Medulla oblongata (tissue), 1 donor: ENCODE data around the gene CDA.

Source experiments
- DNase-seq: peaks from one replicate; pipeline ENCODE4 v3.0.0-alpha.2; 2015; ENCODE audit errors: extremely low spot score

CDA gene

DNA sequence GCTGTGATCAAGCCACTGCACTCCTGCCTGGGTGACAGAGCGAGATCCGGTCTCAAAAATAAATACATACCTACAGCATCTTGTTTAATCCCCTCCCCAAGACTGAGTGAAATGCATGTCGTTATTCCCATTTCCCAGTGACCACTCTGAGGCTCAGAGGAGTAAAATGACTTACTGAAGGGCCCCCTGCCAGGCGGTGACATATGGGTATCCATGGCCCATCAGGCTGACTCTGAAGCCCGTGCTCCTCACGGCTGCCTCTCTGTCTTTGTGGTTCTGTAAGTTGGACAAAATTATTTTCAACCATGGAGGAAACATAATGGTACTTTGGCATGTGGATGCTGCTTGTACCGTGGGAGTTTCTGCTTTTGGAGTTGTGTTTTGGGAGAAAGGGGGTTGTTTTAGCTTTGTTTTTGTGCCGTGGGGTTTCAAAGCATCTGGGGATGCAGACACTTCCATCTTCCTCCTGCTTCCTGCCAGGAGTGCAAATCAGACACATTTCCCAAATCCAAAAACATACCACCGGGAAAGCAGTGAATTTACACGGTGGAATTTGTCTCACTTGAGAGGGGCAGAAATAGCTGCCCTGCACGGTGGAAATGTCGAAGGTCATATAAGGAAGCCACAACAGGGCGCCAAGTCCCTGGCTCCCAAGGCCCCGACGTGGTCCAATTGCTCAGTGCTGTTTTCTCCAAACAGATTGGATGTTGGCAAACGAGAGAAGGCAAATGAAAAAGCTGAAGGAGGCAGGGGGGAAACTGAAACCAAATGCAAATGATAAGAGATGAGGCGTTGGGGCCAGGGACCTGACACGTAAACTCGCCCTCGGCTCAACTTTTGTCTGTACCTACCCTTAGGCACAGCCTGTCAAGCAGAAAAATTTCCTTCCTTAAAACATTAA lies 27.3 kb downstream of the CDA start:
- DNase-seq = no peak

DNA sequence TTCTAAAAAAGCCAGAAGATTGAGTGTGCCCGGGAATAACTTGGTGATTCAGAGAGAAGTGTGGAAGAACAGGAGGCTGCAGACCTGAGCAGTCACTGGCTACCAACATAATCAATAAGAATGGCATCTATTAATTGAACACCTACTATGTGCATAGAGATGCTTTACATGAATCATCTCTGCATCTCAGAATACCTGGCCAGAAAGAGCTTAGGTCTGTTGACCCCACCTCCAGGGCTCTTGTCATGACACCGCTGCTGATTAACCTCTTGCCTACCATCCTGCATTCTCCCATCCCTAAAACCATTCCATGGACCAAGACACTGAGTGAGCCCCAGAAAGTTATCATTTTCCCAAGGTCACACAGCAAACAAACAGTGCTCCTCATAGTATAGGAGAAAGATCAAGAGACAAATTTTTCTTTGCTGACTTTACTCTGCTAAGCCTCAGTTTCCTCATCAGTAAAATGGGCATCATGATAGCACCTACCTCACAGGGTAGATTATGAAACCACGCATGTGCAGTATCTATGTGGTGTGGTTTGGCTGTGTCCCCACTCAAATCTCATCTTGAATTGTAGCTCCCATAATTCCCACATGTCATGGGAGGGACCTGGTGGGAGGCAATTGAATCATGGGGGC lies 28.1 kb downstream of the CDA start:
- DNase-seq = no peak

- no peak for DNase-seq
Observed at GRCh38 chr1:20618550-20618949, 29.7 kb downstream of the CDA start.

DNA sequence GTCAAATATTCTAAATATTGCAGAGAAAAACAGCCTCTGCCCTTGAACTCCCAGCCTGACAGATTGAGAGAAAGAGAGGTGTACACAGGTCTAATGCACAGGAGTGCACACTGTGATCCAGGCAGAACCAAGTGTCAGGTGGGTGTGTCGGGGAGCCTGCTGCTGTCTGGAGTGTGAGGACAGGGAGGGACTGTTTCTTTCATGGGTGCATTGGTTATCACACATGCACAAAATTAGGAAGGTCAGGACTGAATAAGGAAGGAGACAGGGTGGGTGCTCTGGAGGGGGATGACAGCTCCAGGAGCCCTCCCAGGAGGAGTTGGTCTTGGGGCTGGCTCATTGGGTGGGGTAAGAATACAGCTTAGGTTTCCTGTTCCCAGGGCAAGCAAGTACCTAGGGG lies 31.1 kb downstream of the CDA start:
- DNase-seq = no peak

GRCh38 chr1:20621012-20621411 lies 32.1 kb downstream of the CDA start:
- no peak for DNase-seq

DNA sequence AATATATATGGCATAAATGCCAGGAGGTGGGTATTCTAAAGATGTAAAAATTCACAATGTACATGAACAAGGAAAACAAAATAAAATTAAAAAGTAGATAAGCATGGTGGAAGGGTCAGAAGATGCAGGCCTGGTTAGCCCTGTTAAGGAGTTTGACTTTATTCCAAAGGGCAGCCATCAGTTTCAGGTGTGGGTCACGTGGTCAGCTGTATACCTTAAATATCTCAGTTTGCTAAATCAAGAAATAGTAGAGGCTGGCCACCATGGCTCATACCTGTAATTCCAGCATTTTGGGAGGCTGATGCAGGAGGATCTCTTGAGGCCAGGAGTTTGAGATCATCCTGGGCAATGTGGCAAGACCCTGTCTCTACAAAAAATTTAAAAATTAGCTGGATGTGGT lies 35.8 kb downstream of the CDA start:
- no peak for DNase-seq

DNA sequence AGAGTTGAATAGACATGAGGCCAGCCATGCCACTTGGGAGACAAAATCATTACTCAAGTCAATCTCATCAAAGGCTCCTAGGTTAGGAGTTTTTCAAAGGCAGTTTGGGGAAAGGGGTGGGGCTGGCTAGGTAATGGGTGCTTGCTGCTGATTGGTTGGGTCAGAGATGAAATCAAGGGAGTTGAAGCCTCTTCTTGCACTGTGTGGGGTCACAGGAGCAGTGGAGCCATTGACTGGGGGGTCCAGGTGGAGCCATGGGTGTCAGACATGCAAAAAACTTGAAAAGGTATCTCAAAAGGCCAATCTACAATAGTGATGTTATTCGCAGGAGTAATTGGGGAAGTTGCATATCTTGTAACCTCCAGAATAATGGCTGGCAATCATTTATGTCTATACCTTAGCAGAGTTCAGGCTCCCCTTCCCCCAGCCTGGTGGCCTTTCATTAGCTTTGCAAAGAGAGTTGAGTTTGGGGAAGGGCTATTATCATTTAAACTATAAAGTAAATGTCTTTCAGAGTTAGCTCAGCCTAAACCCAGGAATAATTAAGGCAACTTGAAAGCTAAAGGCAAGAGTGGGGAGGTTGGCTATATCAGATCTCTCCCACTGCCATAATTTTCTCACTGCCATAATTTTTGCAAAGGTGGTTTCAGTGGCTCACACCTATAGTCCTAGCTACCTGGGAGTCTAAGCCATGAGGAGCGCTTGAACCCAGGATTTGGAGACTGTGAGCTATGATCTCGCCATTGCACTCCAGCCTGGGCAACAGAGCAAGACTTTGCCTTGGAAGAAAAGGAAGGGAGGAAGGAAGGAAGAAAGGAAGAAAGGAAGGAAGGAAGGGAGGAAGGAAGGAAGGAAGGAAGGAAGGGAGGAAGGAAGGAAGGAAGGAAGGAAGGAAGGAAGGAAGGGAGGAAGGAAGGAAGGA lies 36.5 kb downstream of the CDA start:
- DNase-seq = no peak

DNA sequence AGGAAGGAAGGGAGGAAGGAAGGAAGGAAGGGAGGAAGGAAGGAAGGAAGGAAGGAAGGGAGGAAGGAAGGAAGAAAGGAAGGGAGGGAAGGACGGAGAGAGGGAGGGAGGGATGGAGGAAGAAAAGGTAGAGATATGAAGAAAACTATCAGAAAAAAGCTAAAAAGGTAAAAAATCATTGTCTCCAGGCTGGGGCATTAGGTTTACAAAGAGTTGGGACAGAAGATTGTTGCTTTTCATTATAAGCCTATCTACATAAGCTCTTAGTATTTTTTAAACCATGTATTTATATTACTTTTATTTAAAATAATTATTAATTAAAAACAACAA lies 37.2 kb downstream of the CDA start:
- no peak for DNase-seq

- DNase-seq = no peak
Observed at GRCh38 chr1:20626524-20626923, 37.6 kb downstream of the CDA start.

DNA sequence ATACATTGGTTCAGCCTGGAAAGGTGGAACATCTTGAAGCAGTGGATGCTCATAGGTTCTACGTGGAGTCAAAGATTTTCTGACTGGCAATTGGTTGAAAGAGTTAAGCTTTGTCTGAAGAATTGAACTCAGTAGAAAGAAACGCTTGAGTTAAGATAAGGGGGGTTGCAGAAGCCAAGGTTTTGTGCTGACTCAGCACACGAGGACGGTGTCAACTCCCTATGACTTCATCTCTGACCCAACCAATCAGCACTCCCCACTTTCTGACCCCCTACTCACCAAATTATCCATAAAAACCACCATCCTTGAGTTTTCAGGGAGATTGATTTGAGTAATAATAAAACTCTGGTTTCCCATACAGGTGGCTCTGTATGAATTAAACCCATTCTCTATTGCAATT lies 41.8 kb downstream of the CDA start:
- DNase-seq = no peak

DNA sequence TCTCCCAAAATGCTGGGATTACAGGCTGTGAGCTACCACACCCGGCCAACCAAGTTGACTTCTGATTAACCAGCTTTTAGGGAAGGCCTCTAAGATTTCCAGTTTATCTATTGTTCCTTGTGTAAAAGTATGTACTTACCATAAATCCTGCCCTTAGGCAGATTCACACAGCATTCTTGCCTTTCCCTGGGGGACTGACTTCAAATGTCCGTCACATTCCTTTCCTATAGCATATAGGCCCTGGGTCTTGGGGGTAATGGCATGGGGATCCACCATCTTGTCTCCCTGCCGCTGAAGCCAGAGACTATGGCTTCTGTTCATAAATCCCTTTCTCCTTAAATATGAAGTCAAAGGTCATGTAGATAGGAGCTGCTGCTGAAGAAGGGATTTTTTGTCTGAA lies 43.5 kb downstream of the CDA start:
- DNase-seq = no peak

GRCh38 chr1:20633190-20634064 lies 44.5 kb downstream of the CDA start, which contains the start of gene PINK1:
Gene PINK1 (plus strand): TSS chr1:20633458. CDS start chr1:20633549, 91 bp downstream.
- peak; percentile 76 for DNase-seq

DNA sequence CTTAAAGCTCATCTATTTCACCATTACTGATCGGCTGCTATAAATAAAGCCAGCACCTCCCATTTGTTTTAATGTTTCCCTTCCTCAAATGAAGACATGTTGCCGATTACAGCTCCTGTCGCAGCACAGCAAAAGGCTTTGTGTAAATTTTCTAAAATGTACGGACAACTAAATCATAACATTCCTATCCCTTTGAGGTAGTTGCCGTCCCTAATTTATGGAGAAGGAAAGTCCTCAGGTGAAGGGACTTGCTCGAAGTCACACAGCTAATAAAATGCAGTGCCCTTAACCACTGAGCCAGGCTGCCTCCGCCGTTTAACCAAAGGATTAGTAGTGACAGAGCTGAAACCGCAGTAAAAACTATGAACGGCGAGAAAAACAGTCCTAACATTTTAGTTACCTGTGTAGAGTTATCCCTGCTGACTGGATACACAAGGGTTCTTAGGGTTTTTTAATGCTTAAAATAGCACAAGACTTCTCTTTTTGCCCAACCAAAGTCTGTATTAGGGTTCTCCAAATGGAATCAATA lies 45.2 kb downstream of the CDA start:
- no peak for DNase-seq

DNA sequence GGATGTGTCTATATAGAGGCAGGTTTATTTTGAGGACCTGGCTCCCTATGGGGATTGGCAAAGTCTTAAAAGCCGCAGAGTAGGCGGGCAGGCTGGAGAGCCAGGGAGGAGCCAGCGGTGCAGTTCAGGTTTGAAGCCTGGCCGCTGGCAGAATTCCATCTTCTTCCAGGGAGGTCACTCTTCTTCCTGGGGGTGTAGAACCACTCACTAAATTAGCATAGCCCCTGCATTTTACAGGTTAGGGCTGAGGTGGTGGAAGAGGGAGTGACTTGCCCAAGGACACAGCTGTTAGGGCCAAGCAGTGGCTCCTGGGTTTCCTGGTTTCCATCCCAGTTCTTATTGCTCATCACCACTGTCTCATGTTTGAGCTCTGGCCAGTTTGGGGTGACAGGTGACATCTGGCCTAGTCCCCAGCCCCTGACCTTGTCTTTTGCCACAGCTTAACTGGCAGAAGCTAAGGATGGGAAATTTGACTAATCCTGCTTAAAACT lies 45.7 kb downstream of the CDA start:
- peak; percentile 19 for DNase-seq

DNA sequence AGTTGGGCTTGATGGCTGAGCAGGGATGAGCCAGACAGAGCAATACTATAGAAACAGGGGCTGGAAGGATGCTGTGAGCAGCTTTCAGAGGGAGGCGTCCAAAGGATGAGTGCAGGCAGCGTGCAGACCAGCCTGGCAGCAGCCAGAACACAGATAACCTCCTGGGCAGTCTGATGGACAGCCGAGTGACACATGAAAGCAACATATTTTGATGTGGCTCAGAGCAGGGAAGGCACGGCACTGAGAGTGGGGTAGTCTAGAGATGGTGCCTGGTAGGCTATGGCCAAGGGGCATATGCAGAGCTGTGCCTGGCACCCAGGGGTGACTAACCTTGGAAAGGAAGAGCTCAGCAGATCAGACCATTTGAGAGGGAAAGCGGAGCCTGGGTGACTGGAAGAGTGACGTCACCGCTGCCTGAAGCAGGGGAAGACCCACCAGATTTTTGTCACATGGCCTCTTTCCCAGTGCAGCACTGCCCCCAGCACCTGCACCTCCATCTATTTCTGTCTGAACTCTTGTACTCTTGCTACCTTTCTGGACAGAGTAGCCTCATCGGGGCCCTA lies 48.0 kb downstream of the CDA start:
- no peak for DNase-seq

DNA sequence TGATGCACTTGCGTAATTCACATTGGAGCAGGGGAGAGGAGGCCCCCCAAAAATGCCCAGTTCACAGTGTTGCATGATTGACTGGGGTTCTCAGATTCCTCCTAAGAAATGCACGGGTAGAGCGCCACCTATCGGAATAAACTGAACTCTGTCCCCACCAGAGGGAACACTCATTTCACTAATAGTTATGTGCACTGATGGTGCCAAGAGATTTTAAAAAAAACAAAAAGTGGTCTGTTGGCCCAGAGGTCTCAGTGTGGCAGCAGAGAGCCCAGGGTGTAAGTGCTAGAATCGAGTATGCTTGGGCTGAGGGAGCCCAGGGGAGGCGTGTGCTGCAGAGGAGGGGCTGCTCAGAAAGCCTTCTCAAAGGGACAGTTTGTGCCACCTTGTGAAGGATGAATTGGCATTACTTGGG lies 51.3 kb downstream of the CDA start:
- DNase-seq = peak; percentile 57

GRCh38 chr1:20641975-20642374 lies 53.1 kb downstream of the CDA start:
- DNase-seq = no peak

GRCh38 chr1:20643080-20643479 lies 54.2 kb downstream of the CDA start:
- no peak for DNase-seq

DNA sequence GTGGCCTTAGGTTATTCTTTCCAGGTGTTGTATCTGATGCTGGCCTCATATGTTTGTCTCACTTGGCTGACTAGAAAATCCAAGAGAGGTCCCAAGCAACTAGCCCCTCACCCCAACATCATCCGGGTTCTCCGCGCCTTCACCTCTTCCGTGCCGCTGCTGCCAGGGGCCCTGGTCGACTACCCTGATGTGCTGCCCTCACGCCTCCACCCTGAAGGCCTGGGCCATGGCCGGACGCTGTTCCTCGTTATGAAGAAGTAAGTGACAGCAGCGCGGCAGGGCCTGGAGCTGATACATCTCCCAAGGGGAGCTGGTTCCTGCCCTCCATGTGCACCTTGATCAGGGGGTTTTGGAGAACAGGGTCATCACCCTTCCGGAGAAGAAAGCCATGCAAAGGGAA lies 55.5 kb downstream of the CDA start:
- DNase-seq = no peak

DNA sequence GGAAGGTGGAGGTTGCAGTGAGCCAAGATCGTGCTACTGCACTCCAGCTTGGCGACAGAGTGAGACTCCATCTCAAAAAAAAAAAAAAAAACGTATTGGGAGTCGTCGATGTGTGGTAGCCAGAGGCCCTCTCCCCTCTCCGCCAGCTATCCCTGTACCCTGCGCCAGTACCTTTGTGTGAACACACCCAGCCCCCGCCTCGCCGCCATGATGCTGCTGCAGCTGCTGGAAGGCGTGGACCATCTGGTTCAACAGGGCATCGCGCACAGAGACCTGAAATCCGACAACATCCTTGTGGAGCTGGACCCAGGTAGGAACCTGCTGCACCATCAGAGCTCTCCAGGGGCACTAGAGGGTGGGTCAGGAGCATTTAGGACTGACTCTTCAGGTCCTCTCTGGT lies 56.5 kb downstream of the CDA start:
- DNase-seq = no peak

DNA sequence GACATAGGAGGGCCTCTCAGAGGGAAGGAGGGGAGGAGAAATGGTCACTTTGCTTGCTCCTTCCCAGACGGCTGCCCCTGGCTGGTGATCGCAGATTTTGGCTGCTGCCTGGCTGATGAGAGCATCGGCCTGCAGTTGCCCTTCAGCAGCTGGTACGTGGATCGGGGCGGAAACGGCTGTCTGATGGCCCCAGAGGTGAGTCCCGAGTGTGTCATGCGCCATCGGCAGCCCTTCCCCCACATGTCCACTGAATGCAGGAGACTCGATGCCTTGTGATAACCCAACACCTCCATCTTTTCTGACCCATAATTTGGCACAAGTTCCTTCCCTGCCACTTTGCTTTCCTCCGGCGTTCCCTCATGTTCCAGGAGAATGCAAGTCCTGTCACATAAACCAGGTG lies 59.5 kb downstream of the CDA start:
- DNase-seq = no peak
